Fibroblast of skin of right quadriceps (primary cell): ENCODE measurements around the gene CARD8.
"Not testable (repeated sequence)": the region's sequence is repeated elsewhere in the genome, so short reads cannot be mapped to it uniquely, and the experiment has no call there.

ENCODE experiments used
- DNase-seq: peaks from one replicate; pipeline ENCODE4 v3.0.0-alpha.2; 2013

The CARD8 gene, protein sequence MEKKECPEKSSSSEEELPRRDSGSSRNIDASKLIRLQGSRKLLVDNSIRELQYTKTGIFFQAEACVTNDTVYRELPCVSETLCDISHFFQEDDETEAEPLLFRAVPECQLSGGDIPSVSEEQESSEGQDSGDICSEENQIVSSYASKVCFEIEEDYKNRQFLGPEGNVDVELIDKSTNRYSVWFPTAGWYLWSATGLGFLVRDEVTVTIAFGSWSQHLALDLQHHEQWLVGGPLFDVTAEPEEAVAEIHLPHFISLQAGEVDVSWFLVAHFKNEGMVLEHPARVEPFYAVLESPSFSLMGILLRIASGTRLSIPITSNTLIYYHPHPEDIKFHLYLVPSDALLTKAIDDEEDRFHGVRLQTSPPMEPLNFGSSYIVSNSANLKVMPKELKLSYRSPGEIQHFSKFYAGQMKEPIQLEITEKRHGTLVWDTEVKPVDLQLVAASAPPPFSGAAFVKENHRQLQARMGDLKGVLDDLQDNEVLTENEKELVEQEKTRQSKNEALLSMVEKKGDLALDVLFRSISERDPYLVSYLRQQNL

DNA sequence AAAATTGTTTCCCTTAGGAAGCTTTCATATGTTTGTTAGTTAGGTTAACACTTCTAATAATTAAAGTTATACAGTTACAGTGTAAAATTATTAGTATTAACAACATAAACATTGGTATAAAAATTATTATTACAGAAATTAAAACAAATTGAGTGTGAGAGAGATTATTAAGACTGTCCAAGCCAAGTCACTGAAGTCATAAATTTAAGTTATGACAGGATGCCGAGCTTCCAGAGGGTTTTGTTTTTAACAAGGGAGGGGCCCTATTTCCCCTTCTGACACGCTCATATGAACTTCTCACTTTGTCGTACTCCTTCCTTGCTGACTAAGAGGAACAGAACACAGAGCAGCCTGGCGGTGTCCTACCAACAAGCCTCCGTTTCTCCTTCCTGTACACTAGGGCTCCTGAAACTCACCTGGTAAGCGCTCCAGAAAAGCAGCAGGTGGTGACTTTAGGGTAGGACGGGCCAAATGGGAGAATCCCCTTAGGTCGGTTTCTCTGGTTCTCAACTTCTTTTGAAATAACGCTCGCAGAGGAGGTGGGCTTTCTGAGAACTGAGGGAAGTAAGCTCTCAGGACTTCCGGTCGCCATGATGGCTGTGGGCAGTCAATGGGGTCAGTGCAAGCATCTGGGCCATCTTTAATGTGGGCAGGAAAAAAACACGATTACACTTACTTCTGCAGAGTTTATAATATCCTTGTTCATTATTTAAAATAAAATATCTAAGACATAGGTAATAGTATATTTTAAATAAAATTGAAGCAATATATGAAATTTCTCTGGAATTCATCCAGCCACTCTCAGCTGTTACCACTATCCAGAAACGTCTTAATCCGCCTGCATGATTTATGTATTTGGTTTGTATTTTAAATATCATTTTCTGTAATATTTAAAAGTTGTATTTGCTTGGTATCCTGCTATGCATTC is at the start of gene CARD8:
CARD8 (minus strand) TSS at position 537 of the 928 bp plus-strand sequence. CDS start 14,892 bp downstream, outside the sequence.
- peak; percentile 89 for DNase-seq

DNA sequence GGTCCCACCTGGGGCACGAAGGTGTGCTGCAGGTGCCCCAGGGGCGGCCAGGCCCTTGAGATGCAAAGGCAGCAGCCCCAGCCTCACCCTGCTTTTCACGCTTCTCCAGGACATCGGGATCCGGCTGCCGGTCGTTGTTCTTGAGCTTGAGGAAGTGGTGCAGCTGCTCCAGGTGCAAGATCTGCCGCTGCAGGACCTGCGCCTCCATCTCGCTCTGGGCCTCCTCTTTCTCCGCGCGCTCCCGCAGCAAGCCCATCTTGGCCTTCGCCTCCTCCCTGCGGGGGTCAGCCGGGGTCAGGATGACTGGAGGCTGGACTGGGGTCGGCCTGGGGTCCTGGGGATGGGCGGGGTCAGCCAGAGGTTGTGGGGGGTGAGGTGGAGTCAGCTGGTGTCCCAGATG is 48.2 kb upstream of the CARD8 start:
- DNase-seq = no peak

DNA sequence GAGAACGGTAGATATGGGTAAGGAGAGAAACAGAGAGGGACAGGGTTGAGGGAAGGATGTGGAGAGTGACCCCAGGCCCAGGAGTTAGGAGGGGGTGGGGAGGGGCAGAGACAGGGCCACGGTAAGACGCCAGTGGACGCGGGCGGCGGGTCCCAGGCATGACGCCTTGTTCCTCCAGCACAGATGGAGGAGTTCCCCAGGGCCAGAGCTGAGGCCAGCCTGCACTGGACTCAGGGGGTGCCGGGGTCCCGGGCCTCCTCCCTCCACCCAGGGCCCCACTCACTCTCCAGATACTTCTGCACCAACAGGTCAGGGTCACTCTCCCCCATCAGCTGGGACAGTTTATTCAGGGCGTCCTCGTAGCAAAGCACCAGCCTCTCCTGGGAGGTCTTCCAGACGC is 47.7 kb upstream of the CARD8 start:
- DNase-seq = no peak

DNA sequence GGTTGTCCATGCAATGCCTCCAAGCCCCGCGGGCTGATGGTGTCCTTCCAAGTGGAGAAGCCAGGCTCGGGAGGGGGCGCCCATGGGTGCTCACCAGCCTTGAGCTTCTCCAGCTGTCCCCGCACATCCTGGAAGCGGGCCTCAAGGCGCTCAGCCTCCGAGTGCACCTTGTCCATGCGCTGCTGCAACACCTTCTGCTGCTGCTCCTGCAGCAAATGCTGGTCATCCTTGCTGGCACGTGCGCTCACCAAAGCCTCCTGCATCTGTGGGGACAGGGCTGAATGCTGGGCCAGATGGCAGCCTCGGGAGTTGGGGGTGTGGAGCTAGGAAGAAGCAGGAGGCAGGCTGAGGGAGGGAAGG is 46.9 kb upstream of the CARD8 start:
- DNase-seq = no peak

DNA sequence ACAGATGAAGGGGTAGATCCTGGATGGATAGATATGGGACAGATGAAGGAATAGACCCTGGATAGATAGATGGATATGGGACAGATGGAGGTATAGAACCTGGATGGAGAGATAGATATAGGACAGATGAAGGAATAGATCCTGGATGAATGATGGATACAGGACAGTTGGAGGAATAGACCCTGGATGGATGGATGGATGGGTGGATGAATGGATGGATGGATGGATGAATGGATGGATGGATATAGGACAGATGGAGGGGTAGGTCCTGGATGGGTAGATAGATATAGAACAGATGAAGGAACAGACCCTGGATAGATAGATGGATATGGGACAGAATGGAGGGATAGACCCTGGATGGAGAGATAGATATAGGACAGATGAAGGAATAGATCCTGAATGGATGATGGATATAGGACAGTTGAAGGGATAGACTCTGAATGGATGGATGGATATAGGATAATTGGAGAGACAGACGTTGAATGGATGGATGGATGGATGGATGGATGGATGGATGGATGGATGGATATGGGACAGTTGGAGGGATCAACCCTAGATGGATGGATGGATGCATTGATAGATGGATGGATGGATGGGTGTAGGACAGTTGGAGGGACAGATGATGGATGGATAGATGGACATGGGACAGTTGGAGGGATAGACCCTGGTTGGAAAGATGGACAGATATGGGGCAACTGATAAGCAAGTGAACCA is 46.3 kb upstream of the CARD8 start:
- DNase-seq = no peak

DNA sequence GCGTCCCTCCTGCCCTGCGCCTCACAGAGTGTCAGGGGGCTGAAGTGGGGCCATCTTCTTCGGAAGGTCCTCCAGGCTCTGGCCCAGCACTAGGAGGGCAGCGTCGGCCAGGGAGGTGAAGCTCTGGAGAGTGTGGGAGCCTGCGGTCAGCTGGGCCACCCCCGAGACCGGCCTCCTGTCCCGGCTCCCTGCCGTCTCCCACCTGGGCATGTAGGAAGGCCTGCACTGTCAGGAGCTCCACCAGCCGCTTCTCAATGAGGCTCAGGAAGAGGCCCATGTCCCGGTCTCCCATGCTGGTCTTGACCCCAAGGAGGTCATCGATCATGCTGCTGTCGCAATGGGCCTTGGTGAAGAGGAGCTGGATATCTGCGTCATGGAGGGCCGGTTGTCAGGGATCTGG is 42.3 kb upstream of the CARD8 start:
- no peak for DNase-seq

DNA sequence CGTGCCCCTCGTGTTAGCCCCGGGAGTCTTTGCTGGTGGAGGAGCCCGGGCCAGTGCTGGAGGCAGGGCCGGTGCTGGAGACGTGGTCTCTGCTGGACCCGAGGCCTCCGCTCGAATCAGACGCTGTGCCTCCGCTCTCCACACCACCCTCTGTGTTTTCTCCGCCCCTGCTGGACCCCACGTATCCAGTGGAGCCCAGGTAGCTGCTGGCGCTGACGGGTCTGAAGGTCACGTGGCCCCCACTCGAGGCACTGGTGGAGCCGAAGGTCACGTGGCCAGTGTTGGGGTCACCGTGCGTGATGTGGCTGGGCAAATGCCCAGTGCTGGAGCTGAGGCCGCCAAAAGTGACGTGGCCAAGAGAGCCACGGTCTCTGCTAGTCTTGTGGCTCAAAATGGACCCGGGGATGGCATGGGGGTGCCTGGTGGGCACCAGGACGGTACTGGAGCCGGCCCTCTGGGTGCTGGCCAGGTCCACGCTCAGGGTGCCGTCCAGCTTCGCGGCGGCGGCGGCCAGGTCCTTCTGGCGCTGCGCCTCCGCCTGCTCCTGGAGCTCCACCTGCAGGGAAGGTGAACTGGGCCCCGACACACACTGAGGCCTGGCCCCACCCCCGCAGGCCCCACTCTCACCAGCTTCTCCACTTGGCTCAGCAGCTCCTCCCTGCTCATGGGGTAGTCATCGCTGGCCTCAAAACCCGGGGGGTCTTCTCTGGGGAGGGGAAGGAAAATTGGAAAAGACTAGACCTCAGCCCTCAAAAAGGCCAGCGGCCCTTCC is 41.4 kb upstream of the CARD8 start:
- DNase-seq = no peak

DNA sequence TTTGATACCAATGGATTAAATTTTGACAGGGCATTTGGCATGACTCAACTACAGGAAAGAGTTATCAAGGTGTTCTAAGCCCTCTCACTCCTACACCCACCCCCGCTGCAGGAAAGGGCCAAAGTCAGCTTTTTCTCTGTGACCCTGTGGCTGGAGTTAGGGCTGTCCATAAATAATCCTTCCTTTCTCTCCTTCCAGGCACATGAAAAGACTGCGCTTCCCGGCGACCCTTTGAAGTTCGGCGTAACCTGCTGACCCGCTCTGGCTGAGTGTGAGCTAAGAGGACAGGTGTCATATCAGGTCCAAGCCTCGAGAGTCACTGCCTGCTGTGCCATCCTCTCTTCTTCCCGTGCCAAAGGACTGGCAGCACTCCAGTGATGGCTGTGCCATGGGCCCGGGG is 39.7 kb upstream of the CARD8 start:
- DNase-seq = no peak

DNA sequence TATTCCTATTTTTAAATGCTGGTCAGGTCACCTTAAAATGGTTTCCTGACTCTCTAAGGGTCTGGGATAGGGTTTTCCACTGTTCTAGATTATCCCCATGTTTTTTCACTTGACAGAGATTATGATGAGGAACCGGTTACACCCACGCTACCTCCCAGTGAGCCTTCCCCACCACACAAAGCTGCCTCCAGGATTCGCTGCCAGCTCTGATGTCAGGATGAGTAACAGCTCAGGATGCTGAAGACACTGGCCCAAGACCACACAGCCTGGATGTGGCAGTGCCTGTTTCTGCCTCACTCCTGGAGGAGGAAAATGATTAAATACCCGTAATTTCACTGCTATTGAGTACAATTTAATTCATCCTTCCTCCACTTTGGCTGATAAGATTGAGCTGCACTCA is 37.1 kb upstream of the CARD8 start:
- DNase-seq = peak; percentile 87

DNA sequence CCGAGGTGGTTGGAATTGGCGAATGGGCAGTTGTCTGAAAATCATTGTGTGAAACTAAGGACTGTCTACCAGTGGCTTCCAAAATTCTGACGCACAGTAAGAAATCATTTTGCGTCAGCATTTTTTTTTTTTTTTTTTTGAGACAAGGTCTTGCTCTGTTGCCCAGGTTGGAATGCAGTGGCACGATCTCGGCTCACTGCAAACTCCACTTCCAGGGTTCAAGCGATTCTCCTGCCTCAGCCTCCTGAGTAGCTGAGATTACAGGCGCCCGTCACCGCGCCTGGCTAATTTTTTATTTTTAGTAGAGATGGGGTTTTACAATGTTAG is 35.7 kb upstream of the CARD8 start:
- DNase-seq = not testable (repeated sequence)

DNA sequence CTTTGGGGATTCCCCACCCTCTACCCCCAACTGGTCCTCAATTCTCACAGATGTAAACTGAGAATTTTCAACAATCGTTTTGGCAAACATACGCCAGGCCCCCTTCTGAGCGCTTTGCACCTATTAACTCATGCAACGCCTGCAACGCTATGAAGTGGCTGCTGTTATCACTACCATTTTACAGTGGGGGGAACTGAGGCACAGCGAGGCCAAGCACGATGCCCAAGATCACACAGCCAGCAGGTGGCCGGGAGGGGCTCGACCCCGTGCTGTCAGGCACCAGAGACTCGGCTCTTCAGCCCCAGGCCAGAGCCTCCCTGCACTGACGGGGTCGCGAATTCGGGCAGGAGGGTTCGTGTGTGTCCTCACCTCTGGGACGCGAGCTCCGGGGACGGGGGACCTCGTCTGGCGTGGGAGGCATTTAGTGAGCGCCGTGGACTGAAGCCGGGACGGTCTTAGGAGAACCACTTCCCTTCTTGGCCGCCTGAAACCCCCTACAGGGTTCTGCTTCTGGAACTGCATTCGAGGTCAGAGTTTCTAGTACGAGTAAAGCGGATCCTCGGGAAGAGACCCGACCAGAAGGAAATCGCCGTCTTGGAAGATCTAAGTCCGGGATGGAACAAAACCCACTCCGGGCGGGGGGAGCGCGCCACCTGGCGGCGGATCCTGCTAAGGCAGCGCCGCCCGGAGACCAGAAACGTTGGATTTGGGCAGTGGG is 35.2 kb upstream of the CARD8 start:
- DNase-seq = peak; percentile 83

DNA sequence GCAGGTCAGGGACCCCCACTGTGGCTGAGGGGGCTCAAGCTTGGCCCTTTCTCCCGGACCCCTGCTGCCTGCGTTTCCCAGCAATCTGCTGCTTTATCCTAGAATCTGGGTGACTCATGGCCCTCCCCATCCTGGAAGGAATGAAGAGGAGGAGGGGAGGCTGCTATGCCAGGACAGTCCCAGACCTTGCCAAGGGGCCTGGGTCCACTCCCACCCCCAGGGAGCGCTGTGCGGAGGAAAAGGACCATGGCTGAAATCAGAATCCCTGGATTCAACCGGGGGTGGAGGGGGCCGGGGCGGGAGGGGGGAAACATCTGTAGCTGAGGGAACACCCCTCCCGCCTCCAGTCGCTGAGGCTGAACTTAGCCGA is 34.7 kb upstream of the CARD8 start:
- peak; percentile 78 for DNase-seq

DNA sequence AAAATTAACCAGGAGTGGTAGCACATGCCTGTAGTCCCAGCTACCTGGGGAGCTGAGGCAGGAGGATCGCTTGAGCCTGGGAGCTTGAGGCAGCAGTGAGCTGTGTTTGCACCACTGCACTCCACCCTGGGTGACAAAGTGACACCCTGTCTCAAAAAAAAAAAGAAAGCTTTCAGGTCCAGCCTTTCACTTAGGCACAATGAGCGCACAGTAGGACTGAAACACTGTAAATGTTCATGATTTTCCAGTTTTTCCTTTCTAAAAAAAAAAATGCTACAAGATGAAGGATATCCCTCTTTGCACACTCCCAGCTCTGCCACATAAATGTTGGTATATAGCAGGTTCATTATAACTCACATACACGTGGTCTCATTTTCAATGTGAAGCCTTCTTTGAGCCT is 32.0 kb upstream of the CARD8 start:
- DNase-seq = no peak

DNA sequence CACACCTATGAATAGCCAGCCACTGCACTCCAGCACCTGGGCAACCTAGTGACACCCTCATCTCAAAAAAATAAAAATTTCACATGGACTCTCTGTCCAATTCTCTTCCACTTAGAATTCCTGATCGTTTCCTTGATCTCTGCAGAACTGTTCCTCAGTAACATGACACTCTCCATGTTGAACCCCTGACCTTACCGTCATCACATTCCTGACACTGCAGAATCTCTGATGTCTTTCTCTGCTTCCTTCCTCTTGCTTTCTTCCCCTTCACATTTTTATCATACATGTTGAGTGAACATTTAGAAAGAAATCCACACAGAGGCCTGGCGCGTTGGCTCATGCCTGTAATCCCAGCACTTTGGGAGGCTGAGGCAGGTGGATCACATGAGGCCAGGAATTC is 29.2 kb upstream of the CARD8 start:
- DNase-seq = peak; percentile 71

DNA sequence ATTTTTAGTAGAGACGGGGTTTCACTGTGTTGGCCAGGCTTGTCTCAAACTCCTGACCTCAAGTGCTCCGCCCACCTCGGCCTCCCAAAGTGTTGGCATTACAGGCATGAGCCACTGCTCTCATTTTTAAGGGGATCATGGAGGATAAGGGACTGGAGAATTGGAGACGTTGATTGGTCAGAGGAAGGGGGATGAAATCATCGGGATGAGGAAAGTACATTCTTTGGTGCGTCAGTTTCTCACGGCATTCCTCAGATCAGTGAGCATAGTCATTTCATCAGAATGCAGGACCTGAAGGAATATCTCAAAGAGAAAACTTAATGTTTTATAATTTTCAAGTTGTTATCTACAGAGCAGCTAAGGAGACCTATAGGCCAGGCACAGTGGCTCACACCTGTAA is 28.2 kb upstream of the CARD8 start:
- DNase-seq = peak; percentile 93

DNA sequence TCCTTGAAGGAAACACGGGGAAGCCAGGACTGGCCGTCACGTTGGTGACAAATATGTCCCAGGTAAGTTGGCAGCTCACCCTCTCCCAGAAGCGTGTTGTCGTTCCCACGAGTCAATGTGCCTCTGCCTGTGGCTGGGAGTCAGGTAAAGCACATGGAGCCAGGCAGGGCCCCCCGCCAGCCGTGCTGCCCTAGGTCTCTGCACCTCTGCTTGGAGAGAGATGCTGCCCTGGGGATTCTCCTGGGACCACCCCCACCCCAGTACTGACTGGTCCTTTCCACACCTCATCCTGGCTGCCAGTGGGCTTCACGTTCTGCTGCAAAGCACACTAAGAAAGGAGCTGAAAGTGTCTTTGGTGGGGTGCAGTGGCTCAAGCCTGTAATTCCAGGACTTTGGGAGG is 24.0 kb upstream of the CARD8 start:
- no peak for DNase-seq

DNA sequence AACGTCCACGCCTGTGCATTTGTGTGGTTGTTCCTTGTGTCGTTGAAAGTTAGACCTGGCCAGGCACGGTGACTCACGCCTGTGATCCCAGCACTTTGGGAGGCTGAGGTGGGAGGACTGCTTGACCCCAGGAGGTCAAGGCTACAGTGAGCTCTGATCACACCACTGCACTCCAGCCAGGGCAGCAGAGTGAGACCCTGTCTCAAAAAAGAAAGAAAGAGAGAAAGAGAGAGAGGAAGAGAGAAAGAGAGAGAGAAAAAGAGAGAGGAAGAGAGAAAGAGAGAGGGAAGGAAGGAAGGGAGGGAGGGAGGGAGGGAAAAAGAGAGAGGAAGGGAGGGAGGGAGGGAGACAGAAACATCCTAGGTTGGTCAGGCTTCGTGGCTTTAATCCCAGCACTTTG is 19.2 kb upstream of the CARD8 start:
- DNase-seq = no peak

DNA sequence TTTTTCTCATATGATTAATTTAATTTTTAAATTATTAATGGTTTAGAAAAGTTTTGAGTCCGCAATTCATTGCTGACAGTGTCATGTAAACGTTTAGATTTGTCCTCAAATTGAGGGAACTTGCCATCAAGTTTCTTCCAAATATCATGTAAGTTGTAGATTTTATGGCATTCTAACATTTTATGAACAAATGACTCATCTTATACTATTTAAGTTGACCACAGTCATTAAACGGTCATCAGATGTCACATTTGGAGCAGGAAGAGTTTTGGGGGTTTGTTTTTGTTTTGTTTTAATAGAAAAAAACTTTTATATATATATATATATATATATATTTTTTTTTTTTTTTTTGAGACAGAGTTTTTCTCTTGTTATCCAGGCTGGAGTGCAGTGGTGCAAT is 18.5 kb upstream of the CARD8 start:
- peak; percentile 57 for DNase-seq

DNA sequence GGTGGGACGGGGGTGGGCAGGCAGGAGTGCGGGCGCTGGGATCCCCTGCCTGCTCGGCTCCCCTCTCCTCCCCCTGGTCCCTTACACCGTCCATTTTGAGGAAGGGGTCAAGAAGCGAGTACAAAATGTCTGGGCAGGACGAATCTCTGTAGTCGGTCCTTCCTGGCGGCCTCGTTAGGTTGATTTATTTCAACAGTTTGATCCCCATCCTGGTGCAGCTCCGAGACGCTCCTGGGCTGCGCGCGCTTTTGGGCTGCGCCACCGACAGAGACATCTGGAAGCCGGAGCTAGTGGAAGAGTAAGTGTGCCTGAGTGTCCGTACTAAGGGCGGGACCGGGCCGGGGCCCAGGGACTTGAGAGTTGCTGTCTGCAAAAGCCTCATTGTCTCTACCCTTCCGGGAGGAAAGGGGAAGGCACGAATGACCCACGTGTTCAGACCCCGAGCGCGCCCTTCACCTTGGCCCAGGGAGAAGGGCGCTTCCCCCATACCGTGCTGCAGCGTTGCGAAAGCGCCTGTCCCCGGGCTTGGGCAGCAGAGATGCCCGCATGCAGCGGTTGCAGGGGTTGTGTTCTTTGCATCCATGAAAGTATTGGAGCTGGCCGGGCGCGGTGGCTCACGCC is 15.9 kb upstream of the CARD8 start:
- DNase-seq = peak; percentile 52

DNA sequence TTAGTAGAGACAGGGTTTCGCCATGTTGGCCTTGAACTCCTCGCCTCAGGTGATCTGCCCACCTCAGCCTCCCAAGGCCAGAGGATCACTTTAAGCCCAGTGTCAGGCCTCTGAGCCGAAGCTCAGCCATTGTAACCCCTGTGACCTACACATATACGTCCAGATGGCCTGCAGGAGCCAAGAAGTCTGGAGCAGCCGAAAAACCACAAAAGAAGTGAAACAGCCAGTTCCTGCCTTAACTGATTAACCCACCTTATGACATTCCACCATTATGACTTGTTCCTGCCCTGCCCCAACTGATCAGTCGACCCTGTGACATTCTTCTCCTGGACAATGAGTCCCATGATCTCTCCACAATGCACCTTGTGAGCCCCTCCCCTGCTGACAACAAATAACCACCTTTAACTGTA is 13.9 kb upstream of the CARD8 start:
- not testable (repeated sequence) for DNase-seq

DNA sequence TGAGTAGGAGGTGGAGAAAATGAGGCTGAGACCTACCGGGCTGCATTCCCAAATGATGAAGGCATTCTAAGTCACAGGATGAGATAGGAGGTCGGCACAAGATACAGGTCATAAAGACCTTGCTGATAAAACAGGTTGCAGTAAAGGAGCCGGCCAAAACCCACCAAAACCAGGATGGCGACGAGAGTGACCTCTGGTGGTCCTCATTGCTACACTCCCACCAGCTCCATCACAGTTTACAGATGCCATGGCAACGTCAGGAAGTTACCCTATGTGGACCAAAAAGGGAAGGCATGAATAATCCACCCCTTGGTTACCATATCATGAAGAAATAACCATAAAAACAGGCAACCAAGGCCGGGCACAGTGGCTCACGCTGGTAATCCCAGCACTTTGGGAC is 9.6 kb upstream of the CARD8 start:
- not testable (repeated sequence) for DNase-seq
